G401.6 (cell line): ENCODE measurements around the gene TPM1.

ENCODE experiments used
- FAIRE-seq: peaks from 2 replicates; lab custom pipeline; 2012; peaks lifted over from hg19 to GRCh38; lab: Jason Lieb, UNC

TPM1 gene

GRCh38 chr15:63042877-63043334 is 359 bp downstream of the TPM1 start:
- FAIRE-seq = no peak

- no peak for FAIRE-seq
These were observed 959 bp downstream of the TPM1 start for GRCh38 chr15:63043335-63044076.

- no peak for FAIRE-seq
These were observed 1.6 kb downstream of the TPM1 start for GRCh38 chr15:63044077-63044644.

GRCh38 chr15:63044645-63045464 is 2.3 kb downstream of the TPM1 start:
- FAIRE-seq = no peak

- FAIRE-seq = no peak
These were observed 2.9 kb downstream of the TPM1 start for GRCh38 chr15:63045465-63045840.

GRCh38 chr15:63045879-63046278 is 3.3 kb downstream of the TPM1 start:
- FAIRE-seq = no peak

GRCh38 chr15:63046917-63047760 is 4.6 kb downstream of the TPM1 start:
- FAIRE-seq = no peak

- peak; percentile 84 for FAIRE-seq
These were observed 5.2 kb downstream of the TPM1 start for GRCh38 chr15:63047792-63048114.

GRCh38 chr15:63048115-63048775 is 5.7 kb downstream of the TPM1 start:
- FAIRE-seq = no peak

- peak; percentile 55 for FAIRE-seq
These were observed 6.5 kb downstream of the TPM1 start for GRCh38 chr15:63048776-63049665.

- FAIRE-seq = no peak
These were observed 7.3 kb downstream of the TPM1 start for GRCh38 chr15:63049783-63050371.

- no peak for FAIRE-seq
These were observed 8.2 kb downstream of the TPM1 start for GRCh38 chr15:63050731-63051155.

- FAIRE-seq = no peak
These were observed 8.9 kb downstream of the TPM1 start for GRCh38 chr15:63051156-63052066.

- no peak for FAIRE-seq
These were observed 9.7 kb downstream of the TPM1 start for GRCh38 chr15:63052077-63052841.

- no peak for FAIRE-seq
These were observed 10.6 kb downstream of the TPM1 start for GRCh38 chr15:63052961-63053698.

- FAIRE-seq = no peak
These were observed 11.7 kb downstream of the TPM1 start for GRCh38 chr15:63054281-63054683.

GRCh38 chr15:63054985-63055384 is 12.4 kb downstream of the TPM1 start:
- FAIRE-seq = no peak

GRCh38 chr15:63056829-63057228 is 14.3 kb downstream of the TPM1 start:
- no peak for FAIRE-seq
